ENCODE results near the gene SLC1A3.
"Not testable (repeated sequence)": the region's sequence is repeated elsewhere in the genome, so short reads cannot be mapped to it uniquely, and the experiment has no call there.

Gene SLC1A3

GRCh38 chr5:36630201-36631145, 24.1 kb downstream of the SLC1A3 start:
- DNase-seq (ENCODE audit: low read depth in 3 of 3) = no peak

- DNase-seq (ENCODE audit: low read depth in 3 of 3) = no peak
Observed at GRCh38 chr5:36631154-36631553, 24.7 kb downstream of the SLC1A3 start.

DNA sequence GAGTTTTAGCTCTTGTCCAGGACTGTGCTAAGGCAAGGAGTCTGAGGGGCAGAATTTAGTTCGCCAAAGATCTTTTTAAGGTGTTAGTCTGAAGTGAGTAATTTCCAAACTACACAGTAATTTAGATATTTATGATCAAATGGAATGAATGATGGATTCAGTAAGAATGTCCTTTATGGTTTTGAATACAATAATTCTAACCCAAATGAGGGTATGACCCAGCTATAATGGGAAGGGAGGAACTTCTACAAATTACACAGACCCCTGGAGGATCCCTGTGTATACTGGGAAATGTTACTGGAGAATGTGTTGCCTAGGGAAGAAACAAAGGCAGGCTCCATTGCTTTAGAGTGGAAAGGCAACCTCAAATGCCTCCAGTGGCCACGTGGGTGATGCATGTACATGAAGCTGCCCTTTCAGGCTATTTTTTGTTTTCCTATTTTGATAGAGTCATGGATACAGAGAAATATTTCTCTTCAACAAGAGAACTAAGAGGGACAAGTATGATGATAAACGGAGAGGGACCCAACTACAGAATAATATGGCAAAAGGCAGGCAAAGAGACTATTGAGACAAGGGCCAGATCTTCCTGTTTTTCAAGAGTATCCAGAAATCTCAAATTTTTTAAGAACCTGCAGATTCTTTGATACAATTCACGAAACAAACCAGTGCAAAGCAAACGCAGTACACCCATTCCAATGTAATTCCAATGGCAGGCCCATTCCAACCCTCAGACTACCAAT, 25.4 kb downstream of the SLC1A3 start:
- DNase-seq (ENCODE audit: low read depth in 3 of 3) = no peak

DNA sequence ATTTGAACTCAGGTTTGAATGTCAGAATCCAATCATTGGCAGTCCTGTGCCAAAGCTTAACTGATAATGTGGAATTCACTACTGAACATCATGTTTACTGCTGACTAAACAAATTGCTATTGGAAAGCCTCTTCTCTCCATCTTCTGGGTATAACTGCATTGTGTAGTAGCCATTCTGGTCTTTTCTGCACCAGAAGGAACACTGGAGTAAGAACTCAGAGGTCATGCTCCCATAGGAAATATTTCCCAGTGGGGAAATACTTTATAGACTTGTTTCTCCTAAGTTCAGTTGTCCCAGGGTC, 25.9 kb downstream of the SLC1A3 start:
- DNase-seq (ENCODE audit: low read depth in 3 of 3) = no peak

DNA sequence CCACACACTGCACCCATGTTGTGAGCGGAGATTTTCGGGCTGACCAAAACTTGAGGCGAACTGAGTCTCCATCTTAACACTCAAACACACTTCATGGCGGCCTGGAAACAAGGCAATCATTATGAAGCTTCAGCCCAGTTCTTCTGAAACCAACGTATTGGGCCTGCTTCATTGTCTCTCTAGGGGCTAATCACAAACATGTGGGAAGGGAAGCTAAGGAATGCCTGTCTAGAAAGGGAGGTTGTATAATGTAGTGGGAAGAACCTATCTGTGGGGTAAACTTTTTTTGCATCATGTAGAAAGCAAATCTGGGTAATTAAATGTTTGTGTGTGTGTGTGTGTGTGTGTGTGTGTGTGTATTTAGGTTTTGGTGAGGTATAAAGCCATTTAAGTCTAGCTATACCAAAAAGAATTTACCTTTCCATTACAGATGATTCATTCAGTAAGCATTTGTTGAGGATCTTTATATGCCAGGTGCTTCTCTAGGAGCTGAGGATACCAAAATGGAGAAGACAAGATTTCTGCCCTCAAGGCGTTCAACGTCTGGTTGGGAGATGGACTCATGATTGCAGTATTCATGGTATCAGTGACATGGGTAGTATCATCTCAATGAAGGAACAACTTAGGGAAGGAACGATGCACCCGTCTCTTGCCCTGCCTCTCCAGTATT, 29.4 kb downstream of the SLC1A3 start:
- no peak for DNase-seq (ENCODE audit: low read depth in 3 of 3)

- DNase-seq (ENCODE audit: low read depth in 3 of 3) = no peak
Observed at GRCh38 chr5:36637101-36637500, 30.7 kb downstream of the SLC1A3 start.

- DNase-seq (ENCODE audit: low read depth in 3 of 3) = no peak
Observed at GRCh38 chr5:36637516-36637915, 31.1 kb downstream of the SLC1A3 start.

GRCh38 chr5:36638056-36638455, 31.6 kb downstream of the SLC1A3 start:
- no peak for DNase-seq (ENCODE audit: low read depth in 3 of 3)

DNA sequence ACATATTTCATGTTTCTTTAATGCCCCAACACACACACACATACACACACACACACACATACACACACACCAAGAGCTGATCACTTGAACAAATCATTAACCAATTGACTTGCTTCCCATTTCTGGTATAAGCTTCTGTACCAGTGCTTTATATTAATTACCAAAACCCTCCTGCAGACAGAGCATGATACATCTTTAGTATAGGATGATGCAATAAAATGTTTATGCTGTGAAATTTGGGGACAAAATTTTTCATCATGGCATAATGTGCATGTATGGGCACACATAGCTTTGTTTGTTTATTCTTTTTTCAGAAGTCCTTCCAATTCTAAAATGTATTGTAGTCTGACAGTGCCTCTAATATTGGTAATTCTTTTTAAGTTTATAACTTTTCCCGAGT, 34.5 kb downstream of the SLC1A3 start:
- DNase-seq (ENCODE audit: low read depth in 3 of 3) = no peak

GRCh38 chr5:36641431-36641830, 35.0 kb downstream of the SLC1A3 start:
- no peak for DNase-seq (ENCODE audit: low read depth in 3 of 3)

DNA sequence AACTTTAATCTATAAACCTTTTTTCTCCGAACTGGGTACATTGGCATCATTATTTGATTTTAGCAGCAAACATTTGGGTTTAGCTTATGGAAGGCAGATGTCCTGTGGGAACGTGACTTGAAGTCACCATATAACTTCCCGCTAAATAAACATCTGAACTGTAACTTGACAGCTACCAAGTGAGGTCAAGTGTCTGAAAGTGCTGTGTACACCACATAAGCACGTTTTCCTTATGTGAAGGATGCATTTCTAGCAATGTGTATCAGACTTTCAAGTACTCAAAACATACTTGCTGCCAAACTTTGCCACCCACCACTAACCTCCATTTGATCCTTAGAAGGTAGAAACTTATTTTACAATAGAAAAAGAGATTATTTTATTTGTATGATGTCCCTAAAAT, 35.7 kb downstream of the SLC1A3 start:
- no peak for DNase-seq (ENCODE audit: low read depth in 3 of 3)

GRCh38 chr5:36643162-36643561, 36.8 kb downstream of the SLC1A3 start:
- DNase-seq (ENCODE audit: low read depth in 3 of 3) = no peak

DNA sequence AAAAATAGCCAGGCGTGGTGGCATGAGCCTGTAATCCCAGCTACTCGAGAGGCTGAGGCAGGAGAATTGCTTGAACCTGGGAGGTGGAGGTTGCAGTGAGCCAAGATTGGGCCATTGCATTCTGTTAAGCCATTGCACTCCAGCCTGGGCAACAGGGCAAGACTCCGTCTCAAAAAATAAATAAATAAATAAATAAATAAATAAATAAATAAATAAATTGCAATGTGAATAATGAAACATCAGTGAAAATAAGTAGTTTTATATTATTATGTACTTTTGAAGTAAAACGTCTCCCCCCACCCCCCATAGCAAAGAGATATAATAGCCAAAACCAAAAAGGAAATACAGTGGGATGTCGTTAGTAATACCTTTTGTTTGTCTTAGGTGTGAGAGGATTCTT, 37.4 kb downstream of the SLC1A3 start:
- DNase-seq (ENCODE audit: low read depth in 3 of 3) = not testable (repeated sequence)

GRCh38 chr5:36644727-36645126, 38.3 kb downstream of the SLC1A3 start:
- no peak for DNase-seq (ENCODE audit: low read depth in 3 of 3)

DNA sequence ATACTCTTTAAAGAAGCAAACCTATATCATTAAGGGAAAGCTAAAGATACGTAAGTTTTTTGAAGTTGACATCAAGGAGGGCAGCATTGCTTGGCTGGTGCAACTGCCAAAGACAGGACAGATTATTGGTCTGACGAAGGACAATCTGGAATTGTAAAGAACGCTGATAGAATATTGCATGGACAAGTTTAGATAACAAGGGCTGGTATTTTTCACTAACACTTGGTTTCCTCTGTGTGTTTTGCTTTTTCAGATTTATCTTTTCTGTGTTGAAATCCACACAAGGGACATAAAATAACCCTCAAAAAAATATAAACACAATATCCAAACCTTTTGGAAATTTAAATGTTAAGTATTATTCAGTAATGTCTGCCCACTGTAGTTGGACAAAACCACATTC, 39.7 kb downstream of the SLC1A3 start:
- no peak for DNase-seq (ENCODE audit: low read depth in 3 of 3)

GRCh38 chr5:36646507-36647023, 40.2 kb downstream of the SLC1A3 start:
- DNase-seq (ENCODE audit: low read depth in 3 of 3) = no peak

- DNase-seq (ENCODE audit: low read depth in 3 of 3) = no peak
Observed at GRCh38 chr5:36647046-36647445, 40.6 kb downstream of the SLC1A3 start.

- DNase-seq (ENCODE audit: low read depth in 3 of 3) = no peak
Observed at GRCh38 chr5:36648426-36648825, 42.0 kb downstream of the SLC1A3 start.

GRCh38 chr5:36651761-36652685, 45.6 kb downstream of the SLC1A3 start:
- DNase-seq (ENCODE audit: low read depth in 3 of 3) = no peak

GRCh38 chr5:36653044-36653705, 46.8 kb downstream of the SLC1A3 start:
- no peak for DNase-seq (ENCODE audit: low read depth in 3 of 3)

GRCh38 chr5:36654564-36654963, 48.2 kb downstream of the SLC1A3 start:
- DNase-seq (ENCODE audit: low read depth in 3 of 3) = no peak
